Femur (tissue), 1 donor: ENCODE data around the gene KRTAP1-3.

Experiments
- DNase-seq: peaks from one replicate; pipeline ENCODE4 v3.0.0-alpha.2; 2017

KRTAP1-3 gene

DNA sequence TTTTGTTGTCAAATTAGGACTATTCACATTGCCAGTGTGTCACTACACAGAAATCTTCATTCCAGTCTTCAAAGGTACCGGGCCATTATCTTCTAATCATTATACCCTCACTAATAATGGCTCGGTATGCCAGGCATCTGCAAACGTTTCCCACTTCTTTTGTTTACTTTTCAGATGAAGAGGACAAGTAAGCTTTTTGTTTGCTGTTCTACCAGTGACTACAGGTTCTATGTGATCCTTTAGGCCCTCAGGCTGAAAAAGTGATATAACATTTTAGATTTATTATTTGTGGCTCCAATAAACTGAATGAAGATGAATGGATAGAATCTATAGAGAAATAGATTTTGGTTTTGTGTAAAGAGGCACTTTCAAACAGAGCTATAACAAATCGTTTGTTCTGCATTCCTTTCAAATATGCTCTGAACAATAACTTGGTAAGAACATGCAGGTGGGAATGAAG lies 25.3 kb downstream of the KRTAP1-3 start:
- no peak for DNase-seq

DNA sequence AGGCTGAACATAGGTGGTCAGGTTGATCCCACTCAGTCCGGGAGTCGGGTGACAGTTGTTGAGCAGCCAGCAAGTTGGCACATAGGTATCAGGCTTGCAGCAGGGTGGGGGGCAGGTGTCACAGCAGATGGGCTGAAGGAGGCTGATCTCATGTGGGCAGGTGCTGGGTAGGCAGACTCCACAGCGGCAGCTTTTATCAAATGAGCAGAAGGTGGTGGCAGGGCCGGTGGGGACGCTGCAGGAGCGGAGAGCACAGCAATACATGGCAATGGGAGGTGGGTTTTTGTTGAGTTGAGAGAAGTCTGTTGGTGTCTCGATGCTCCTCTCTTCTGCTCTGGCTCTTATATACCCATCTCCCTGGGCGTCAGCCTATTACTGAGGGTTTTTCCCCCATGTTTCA lies 25.9 kb downstream of the KRTAP1-3 start, which contains the start of gene KRTAP3-1:
Gene KRTAP3-1 (minus strand): TSS at position 318 of the 400 bp plus-strand sequence. CDS start 54 bp downstream, at position 264.
- no peak for DNase-seq

GRCh38 chr17:41004397-41004796 lies 30.3 kb downstream of the KRTAP1-3 start:
- no peak for DNase-seq

DNA sequence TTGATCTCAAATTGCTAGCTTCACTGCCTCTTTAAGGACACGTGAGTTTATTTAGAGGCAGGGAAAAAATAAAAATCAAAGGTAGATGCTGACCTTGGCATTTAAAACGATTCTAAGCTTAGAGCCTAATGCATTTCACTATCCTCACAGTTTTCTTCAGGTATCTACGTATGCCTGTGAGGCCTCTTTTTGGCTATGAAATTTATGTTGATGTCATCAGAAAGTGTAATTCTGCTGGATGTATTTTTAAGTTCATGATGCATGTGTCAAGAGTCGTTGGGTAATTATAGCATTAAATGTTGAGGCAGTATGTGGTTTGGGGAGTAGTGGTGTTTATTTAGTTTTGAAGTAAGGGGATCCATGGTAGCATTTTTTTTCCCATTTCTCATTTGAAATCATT lies 30.7 kb downstream of the KRTAP1-3 start:
- DNase-seq = no peak

DNA sequence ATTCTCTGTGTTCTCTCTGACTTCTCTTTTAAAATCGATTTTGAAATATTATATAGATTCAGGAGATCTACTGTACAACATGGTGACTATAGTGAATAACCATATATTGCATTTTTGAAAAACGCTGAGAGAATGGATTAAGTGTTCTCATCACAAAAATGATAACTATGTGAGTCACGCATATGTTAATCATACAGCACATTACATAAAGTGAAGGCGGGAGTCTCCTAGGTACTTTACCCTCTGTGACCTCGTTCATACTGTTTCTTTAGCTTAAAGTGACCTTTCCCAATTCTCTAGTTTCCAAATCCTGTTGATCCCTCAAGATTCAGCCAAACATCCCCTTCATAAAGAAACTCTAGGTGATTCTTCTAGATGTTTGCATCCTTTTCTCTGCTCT lies 31.9 kb downstream of the KRTAP1-3 start:
- DNase-seq = no peak

DNA sequence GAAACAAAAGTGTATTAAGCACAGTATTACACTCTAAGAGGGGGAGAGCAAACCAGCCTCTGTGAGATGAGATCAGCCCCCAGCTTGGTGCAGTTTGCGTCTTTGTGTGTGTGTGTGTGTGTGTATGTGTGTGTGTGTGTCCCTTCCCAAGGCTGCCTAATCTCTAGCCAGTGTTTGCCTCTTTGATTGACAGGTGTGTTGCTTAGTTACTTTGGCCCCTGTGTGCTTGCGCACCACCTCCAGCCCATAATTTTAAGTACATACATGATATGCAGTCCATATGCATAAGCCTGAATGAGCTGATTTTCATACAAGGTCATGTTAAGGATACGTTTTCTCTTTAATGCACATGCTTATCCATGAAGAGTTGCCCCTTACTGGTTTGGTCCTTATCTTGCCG lies 32.9 kb downstream of the KRTAP1-3 start:
- DNase-seq = no peak

- DNase-seq = peak; percentile 28
Measured at GRCh38 chr17:40999563-40999962, 35.1 kb downstream of the KRTAP1-3 start, which contains the start of gene KRTAP3-2. TSS of gene KRTAP3-2 (minus strand) at chr17:40999906. CDS start at chr17:40999853, 53 bp downstream.

GRCh38 chr17:40997361-40997760 lies 37.3 kb downstream of the KRTAP1-3 start:
- DNase-seq = no peak

- no peak for DNase-seq
Measured at GRCh38 chr17:40996829-40997228, 37.8 kb downstream of the KRTAP1-3 start.

DNA sequence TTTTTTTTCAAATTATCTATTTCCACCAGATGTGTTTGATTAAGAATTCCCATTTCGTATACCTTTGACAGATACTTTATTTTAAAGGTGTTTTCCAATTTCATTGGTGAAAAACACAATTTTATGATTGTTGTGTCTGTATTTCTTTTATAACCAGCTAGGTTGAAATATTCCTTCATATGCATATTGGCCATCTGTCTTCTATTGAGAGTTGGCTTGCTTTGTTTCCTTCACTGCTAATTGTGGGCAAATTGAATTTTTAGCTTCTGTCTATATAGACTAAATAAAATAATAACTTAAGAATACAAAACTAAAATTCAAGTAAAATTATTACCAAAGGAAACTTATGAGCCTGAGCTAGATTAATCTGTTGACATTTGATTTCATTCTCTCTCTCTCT lies 39.6 kb downstream of the KRTAP1-3 start:
- DNase-seq = no peak

GRCh38 chr17:40993839-40994238 lies 40.8 kb downstream of the KRTAP1-3 start, which contains the start of gene KRTAP3-3:
TSS of gene KRTAP3-3 (minus strand) at chr17:40994164. CDS start at chr17:40994097, 67 bp downstream.
- peak; percentile 17 for DNase-seq

GRCh38 chr17:40993084-40993483 lies 41.6 kb downstream of the KRTAP1-3 start:
- no peak for DNase-seq

- DNase-seq = no peak
Measured at GRCh38 chr17:40992666-40993065, 42.0 kb downstream of the KRTAP1-3 start.

- DNase-seq = no peak
Measured at GRCh38 chr17:40986920-40987319, 47.8 kb downstream of the KRTAP1-3 start.

GRCh38 chr17:40984226-40984625 lies 50.4 kb downstream of the KRTAP1-3 start, which contains the start of gene KRT40:
TSS of gene KRT40 (minus strand) at chr17:40984326. CDS start at chr17:40984273, 53 bp downstream.
- no peak for DNase-seq
